Measurements from ENCODE around the gene CDK18.

The CDK18 gene

GRCh38 chr1:205519541-205520131 lies 15.2 kb downstream of the CDK18 start:
- no peaks in the 10 kb centered on the region for H3K27me3 ChIP-seq
- H3K4me1 ChIP-seq (ENCODE audit: control insufficient read depth in 1 of 2, insufficient read depth in 1 of 2, low read depth in 1 of 2, low read length in 1 of 2) = no peaks in the 10 kb centered on the region
- no peak for TF ChIP-seq CTCF (IDR thresholded peaks at IDR 0.05)
- no peaks in the 10 kb centered on the region for H3K9me3 ChIP-seq
- H3K27ac ChIP-seq = no peak overlapping the region
- H3K4me3 ChIP-seq (ENCODE audit: low read depth in 1 of 2, low read length in 1 of 2) = no peak overlapping the region
- H3K36me3 ChIP-seq = no peaks in the 10 kb centered on the region

GRCh38 chr1:205520709-205521108 lies 16.2 kb downstream of the CDK18 start:
- H3K9me3 ChIP-seq = no peaks in the 10 kb centered on the region
- H3K36me3 ChIP-seq = no peaks in the 10 kb centered on the region
- no peak overlapping the region for H3K4me3 ChIP-seq (ENCODE audit: low read depth in 1 of 2, low read length in 1 of 2)
- no peaks in the 10 kb centered on the region for H3K27me3 ChIP-seq
- no peak for TF ChIP-seq CTCF (IDR thresholded peaks at IDR 0.05)
- no peaks in the 10 kb centered on the region for H3K4me1 ChIP-seq (ENCODE audit: control insufficient read depth in 1 of 2, insufficient read depth in 1 of 2, low read depth in 1 of 2, low read length in 1 of 2)
- no peak overlapping the region for H3K27ac ChIP-seq

DNA sequence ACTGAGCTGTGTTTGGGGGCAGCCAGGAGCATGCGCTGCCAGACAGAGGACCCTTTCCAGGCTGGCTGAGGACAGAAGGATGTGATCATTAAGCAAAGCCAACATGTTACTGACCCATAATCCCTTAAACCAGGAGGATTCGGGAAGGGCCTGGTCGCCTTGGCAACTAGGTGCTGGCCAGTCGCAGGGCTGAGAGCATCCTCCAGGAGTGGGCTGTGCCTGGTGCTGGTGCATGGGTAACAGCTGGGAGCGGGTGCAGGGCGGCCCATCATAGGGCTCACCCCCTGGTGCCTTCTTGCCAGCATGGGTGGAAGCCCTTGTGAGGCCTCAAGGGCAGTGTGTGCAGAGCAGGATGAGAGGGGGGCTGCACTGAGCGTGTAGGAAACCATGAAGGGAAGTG lies 17.2 kb downstream of the CDK18 start:
- H3K4me1 ChIP-seq (ENCODE audit: control insufficient read depth in 1 of 2, insufficient read depth in 1 of 2, low read depth in 1 of 2, low read length in 1 of 2) = no peaks in the 10 kb centered on the region
- no peaks in the 10 kb centered on the region for H3K9me3 ChIP-seq
- H3K27ac ChIP-seq = no peak overlapping the region
- no peaks in the 10 kb centered on the region for H3K27me3 ChIP-seq
- TF ChIP-seq CTCF (IDR thresholded peaks at IDR 0.05) = no peak
- H3K4me3 ChIP-seq (ENCODE audit: low read depth in 1 of 2, low read length in 1 of 2) = no peak overlapping the region
- H3K36me3 ChIP-seq = no peaks in the 10 kb centered on the region

DNA sequence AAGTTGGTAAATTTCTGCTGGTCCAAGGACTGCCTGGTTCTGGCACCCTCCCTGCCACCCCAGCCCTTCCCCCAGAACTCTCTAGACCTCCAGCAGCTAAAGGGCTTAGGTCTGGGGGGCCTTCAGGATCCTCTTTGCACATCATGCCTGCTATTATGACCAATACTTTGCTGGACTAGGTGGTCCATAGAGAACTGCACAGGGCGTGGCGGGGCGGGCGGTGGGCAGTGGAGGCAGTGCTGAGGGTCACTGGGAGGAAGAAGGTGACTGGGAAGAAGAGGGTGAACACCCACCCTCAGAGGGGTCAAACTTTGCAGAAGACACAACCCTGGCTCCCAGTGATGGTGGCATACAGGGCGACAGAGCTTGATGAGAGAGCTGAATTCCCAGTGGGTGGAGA lies 18.2 kb downstream of the CDK18 start:
- Histone ChIP-seq H3K36me3 (no peaks in the 10 kb centered on the region), H3K4me1 (ENCODE audit: control insufficient read depth in 1 of 2, insufficient read depth in 1 of 2, low read depth in 1 of 2, low read length in 1 of 2) (no peaks in the 10 kb centered on the region), H3K9me3 (no peaks in the 10 kb centered on the region), H3K27ac (no peak overlapping the region), H3K27me3 (no peaks in the 10 kb centered on the region), H3K4me3 (ENCODE audit: low read depth in 1 of 2, low read length in 1 of 2) (no peak overlapping the region)
- no peak for TF ChIP-seq CTCF (IDR thresholded peaks at IDR 0.05)

DNA sequence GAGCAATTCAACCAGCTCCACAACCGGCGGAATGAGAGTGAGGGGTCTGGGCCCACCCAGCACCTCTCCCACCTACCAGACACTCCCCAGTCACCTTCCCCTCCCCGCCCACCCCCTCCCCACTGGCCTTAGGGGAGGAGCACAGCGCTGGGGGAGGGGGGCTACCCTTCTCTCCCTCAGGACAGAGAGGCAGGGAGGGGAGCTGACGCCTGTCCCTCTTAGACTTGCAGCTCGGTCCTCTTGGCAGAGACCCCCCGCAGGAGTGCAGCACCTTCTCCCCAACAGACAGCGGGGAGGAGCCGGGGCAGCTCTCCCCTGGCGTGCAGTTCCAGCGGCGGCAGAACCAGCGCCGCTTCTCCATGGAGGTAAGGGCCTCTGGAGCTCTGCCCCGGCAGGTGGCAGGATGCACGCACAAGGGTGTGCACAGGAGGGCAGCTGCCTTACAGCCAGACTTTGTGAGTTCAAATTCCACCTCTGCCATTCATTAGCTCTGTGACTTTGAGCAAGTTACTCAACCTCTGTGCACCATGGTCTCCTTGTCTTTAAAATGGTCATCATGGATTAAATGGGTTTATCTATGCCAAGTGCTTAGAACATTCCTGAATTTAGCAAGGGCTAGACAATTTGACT lies 18.9 kb downstream of the CDK18 start:
- Histone ChIP-seq H3K4me1 (ENCODE audit: control insufficient read depth in 1 of 2, insufficient read depth in 1 of 2, low read depth in 1 of 2, low read length in 1 of 2) (no peaks in the 10 kb centered on the region), H3K27ac (no peak overlapping the region), H3K4me3 (ENCODE audit: low read depth in 1 of 2, low read length in 1 of 2) (no peak overlapping the region), H3K27me3 (no peaks in the 10 kb centered on the region), H3K36me3 (no peaks in the 10 kb centered on the region), H3K9me3 (no peaks in the 10 kb centered on the region)
- TF ChIP-seq CTCF (IDR thresholded peaks at IDR 0.05) = no peak

Data from neutrophil (primary cell).